Gastrocnemius medialis (tissue), 4 donors: ENCODE results near the gene GRAPL. TPM values are rescaled to one million over a fixed set of nuclear protein-coding genes. Genes with fewer than 3 reads are reported as not detected.
A peak's percentile ranks its signal among the peaks of the same experiment; 100 is the strongest.
"Not testable (repeated sequence)": the region's sequence is repeated elsewhere in the genome, so short reads cannot be mapped to it uniquely, and the experiment has no call there.

Source experiments
- ATAC-seq, 2 donors: fragments of 150-250 bp; one replicate each; pipeline ENCODE4 v1.9.1; 2016
- DNase-seq, 2 donors: peaks; one replicate each; pipeline ENCODE4 v3.0.0-alpha.2; 2019
- H3K27ac ChIP-seq, 4 donors: fragments of 200-600 bp; sonication (generic); 1 replicate in 1 of 4; 2 replicates in 3 of 4; pipeline ENCODE4 v1.5.1; 2016 to 2018; ENCODE audit warnings: mild to moderate bottlenecking in 2 of 4, moderate library complexity in 1 of 4
- H3K27me3 ChIP-seq, 3 donors: fragments of 200-600 bp; sonication (generic) in 2 of 3; 1 replicate in 1 of 3; 2 replicates in 2 of 3; pipeline versions ENCODE4 v1.5.1 to v1.6.0; 2016 to 2019; ENCODE audit warnings: mild to moderate bottlenecking in 1 of 3, moderate library complexity in 1 of 3
- H3K36me3 ChIP-seq, 2 donors: fragments of 200-600 bp; sonication (generic) in 1 of 2; one replicate each; pipeline ENCODE4 v1.5.1; 2017 to 2018
- H3K4me1 ChIP-seq, 2 donors: fragments of 200-600 bp; sonication (generic) in 1 of 2; one replicate each; pipeline ENCODE4 v1.5.1; 2016 to 2017; ENCODE audit warnings: mild to moderate bottlenecking in 2 of 2
- H3K4me3 ChIP-seq, 4 donors: fragments of 200-600 bp; sonication (generic) in 3 of 4; 1 replicate in 1 of 4; 2 replicates in 3 of 4; pipeline ENCODE4 v1.5.1; 2016 to 2019; ENCODE audit warnings: mild to moderate bottlenecking in 2 of 4
- H3K9me3 ChIP-seq, 3 donors: fragments of 200-600 bp; sonication (generic) in 2 of 3; 1 replicate in 1 of 3; 2 replicates in 2 of 3; pipeline ENCODE4 v1.5.1; 2016 to 2019
- in situ Hi-C, 4 donors: fragments of 200-750 bp; cut with MboI; loops; one replicate each; pipeline versions ENCODE4 v1.15.0 to v1.8.0; 2017; ENCODE audit warnings: low sequenced_read_pairs in 4 of 4
- intact Hi-C: fragments of 100-400 bp; cut with DNase I; formaldehyde crosslinking; loops from one replicate; pipeline ENCODE4 v1.15.1; 2023; ENCODE audit warnings: low total_unique reads
- total RNA-seq, 4 donors: library from RNA; depleted of rRNA; stranded (reverse); fragments of >200 nt; gene quantifications; one replicate each; pipeline versions ENCODE4 v1.1.0 to v1.2.3, GENCODE V29; 2016

Gene GRAPL
- total RNA-seq, result 1 to 10 TPM in 1 of 4 donors, not detected in 3; 1.2 TPM

DNA sequence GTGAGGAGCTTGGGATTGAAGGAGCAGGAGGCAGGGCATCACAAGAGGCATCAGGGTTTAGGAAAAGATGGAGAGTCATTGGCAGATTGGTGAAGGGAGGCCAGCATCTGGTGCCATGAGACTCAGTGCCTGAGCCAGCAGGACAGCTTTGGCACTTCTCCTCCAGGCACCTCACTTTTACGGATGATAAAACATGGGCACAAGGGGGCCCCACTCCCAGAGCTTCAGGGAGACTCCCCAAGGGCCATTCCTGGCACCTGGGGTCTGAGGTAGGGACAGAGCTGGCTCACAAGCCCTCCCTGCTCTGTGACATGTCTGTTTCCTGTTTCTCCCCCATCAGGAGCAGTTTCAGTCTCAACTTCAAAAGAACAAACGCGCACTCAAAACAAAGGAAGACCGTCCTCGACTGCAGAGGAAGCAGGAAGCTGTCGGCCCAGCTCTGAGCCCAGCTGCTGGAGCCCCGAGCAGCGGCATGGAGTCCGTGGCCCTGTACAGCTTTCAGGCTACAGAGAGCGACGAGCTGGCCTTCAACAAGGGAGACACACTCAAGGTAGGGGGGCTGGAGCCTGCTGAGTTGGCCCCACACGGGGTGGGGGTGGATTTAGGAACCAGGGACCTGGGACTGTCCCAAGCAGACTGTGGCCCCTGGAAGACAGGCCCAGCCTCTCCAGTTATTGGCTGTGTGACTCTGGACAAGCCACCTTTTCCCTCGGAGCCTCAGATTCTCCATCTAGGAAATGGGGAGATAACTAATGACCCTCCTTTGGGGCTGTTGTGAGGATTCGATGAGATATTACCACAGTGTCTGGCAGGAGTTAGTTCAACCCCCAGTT lies at the start of gene GRAPL:
Gene GRAPL, plus strand, starts transcription at position 442 of the 833 bp plus-strand sequence. Its CDS starts 31 bp downstream, at position 473.
- H3K27ac ChIP-seq, H3K4me3 ChIP-seq, in situ Hi-C loops, intact Hi-C loops, H3K4me1 ChIP-seq, H3K36me3 ChIP-seq, H3K9me3 ChIP-seq, H3K27me3 ChIP-seq, DNase-seq: not testable (repeated sequence)
- peak in 1 of 2 donors; percentile 43 for ATAC-seq

DNA sequence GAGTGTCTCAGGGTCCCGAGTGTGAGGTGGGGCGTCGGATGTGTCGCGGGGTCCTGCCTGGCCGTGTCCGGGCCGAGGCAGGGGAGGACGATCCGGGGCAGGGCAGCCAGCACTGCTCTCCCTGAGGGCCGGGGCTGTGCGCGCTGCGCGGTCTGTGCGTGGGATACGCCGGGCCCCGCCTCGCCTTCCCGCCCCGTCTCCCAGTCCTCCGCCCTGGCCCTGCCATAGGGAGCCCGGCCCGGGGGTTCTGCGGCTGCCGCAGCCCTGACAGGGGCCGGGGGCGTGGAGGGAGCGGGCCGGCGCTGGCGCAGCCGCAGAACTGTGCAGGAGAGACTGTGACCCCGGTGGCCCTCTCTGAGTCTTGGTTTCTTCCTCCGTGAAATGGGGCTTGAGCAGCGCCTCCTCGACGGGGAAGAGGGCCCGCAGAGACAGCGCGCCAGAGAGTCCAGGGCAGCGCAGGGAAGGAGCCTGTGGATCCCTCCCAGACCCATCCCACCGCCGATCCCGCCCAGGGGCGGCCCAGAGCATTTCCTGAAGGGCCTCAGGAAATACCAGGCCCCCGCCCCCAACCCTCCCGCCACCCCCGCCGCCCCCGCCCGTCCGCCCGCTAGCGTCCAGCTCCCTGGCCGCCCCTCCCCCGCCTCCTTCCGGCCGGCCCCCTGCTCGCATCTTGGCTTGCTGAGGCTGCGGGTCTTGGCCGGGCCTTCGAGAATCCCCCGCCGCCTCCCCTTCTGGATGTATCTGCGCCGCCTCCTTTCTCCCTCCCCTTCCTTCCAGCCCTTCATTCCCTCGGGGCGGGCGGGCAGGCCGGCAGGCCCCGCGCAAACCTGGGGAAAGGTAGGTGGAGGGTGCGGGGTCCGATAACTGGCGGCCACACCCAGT lies 38.3 kb upstream of the GRAPL start:
- H3K36me3 ChIP-seq, in situ Hi-C loops, H3K27me3 ChIP-seq, DNase-seq, intact Hi-C loops, H3K4me1 ChIP-seq, H3K9me3 ChIP-seq, H3K4me3 ChIP-seq: not testable (repeated sequence)
- ATAC-seq, result peak; percentile 74 to 80
- H3K27ac ChIP-seq, result peak overlapping the region in 1 of 4 donors; percentile 65

DNA sequence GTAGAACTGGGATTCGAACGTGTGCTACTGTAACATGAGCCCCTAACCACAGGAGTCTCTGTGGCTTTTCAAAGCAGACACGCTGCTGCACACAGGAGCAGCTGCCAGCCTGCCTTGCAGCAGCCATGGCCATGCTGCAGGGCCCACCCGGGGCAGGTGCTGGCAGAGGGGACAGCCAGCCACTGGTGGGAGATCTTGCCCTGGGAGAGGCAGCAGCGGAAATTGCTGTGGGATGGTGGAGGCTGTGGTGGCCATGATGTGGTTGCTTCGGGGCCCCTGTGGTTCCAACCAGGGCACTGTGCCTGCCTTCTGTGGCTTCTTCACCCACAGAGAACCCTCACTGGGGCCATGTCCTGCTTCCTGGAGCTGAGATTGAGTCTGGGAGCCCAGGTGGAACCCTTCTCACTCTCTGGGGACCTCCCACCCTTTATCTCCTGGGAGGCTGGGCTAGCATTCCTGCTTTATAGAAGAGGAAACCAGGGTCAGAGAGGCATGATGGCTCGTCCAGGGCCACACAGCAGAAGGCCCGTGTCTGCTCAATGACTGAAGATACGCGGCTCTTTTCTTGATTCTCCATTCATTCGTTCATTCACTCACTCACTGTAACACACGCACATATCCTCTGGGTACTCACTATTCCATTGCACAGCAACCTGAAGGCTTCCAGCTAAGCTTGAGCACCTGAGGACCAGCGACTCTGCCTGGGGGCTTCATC lies 37.2 kb upstream of the GRAPL start:
- H3K4me1 ChIP-seq, H3K9me3 ChIP-seq, H3K27ac ChIP-seq, intact Hi-C loops, H3K36me3 ChIP-seq, in situ Hi-C loops, H3K4me3 ChIP-seq, DNase-seq, H3K27me3 ChIP-seq, ATAC-seq: not testable (repeated sequence)

DNA sequence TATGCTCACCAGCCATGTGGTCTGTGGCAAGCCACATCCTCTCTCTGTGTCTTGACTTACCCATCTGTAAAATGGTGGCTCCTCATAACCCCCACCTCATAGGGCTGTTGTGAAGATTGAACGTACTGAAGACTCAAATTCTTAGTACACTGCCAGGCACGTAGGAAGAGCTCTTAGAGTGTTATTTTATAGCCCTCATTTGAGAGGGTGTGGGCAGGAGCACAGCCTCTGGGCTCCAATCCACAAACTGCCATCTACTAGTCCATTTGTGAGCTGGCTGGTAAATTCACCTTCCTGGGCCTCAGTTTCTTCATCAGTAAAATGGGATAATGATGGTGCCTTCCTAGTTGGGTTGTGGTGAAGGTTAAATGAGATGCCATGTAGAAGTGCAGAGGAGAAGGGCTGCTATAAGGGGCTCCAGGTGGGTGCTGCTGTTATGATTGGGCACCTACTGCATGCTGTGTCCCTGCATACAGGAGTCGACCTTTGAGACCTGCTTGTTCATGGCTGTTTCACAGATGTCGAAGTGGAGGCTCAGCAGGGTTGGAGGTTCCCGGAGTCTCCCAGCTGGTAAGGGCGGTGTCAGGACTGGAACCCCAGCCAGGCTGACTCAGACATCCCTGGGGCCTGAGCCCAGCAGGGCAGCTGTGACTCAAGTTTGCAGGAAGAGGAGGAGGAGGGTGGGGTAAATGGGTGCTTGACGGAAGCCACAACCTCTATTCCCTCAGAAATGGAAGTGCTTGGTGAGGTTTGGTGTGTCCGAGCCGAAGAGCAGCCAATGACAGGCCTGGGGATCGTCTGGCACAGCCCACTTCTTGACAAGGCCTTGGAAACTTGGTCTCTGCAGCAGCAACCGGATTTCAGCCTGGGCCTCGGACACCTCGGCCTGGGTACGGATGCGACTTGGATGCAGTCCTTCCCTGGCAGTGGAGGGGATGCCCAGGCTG lies 34.4 kb upstream of the GRAPL start:
- H3K27me3 ChIP-seq, intact Hi-C loops, H3K27ac ChIP-seq, H3K9me3 ChIP-seq, H3K4me3 ChIP-seq, H3K4me1 ChIP-seq, in situ Hi-C loops, H3K36me3 ChIP-seq: not testable (repeated sequence)
- peak; percentile 59 to 61 for ATAC-seq
- DNase-seq, result peak; percentile 1 to 10

DNA sequence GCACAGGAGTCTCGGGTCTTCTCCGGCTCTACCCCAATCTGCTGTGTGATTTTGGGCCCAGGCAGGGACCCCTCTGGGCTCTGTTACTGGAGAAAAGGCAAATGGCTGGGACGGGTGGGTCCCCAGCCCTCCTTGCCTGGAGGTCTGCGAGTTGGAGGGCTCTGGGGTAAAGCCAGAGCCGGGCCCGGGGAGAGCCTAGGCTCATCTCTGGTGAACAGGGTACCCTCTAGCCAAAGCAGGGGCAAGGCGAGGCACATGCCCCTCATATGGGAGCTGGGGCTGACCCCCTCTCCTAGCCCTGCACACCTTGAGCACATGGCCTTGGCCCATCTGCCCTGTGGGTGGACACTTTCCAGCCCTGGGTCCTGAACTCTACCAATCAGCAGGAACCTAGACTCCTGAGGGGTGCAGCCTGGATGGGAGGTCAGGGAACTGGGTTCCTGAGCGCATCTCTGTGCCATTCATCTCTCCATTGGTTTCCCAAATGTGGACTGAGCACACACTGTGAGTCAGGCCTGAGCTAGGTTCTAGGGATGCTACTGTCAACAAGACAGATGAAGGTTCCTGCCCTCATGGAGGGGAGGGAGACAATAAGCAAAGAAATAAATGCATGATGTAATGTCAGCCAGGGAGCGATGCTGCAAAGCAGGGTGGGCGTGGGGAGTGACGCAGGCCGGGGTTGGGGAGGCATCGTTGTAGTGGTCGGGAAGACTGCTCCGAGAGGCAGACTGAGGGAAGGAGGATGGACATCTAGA lies 33.5 kb upstream of the GRAPL start:
- H3K27ac ChIP-seq, H3K4me1 ChIP-seq, in situ Hi-C loops, H3K36me3 ChIP-seq, H3K4me3 ChIP-seq, ATAC-seq, intact Hi-C loops, H3K27me3 ChIP-seq, H3K9me3 ChIP-seq: not testable (repeated sequence)
- peak in 1 of 2 donors; percentile 3 for DNase-seq

DNA sequence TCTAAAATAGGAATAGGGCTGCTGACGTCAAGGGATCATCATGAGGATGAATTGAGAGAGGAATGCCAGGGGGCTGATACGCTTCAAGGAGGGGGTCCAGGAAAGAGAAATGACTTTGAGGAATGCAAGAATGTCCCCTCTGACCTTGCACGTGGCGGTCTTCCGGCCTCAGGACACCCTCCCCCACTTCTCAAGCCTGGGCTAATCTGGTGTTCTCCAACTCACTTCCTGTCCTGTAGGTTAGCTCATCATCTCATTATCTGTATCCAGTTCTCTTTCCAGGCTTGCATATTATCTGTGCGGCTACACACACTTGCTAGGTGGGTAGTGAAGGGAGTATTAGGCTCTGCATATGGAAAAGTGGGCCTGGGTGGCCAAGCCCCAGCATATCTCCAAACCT lies 18.9 kb upstream of the GRAPL start:
- H3K36me3 ChIP-seq, in situ Hi-C loops, H3K27ac ChIP-seq, ATAC-seq, H3K4me1 ChIP-seq, H3K4me3 ChIP-seq, intact Hi-C loops, H3K9me3 ChIP-seq, H3K27me3 ChIP-seq: not testable (repeated sequence)
- peak in 1 of 2 donors; percentile 1 for DNase-seq

DNA sequence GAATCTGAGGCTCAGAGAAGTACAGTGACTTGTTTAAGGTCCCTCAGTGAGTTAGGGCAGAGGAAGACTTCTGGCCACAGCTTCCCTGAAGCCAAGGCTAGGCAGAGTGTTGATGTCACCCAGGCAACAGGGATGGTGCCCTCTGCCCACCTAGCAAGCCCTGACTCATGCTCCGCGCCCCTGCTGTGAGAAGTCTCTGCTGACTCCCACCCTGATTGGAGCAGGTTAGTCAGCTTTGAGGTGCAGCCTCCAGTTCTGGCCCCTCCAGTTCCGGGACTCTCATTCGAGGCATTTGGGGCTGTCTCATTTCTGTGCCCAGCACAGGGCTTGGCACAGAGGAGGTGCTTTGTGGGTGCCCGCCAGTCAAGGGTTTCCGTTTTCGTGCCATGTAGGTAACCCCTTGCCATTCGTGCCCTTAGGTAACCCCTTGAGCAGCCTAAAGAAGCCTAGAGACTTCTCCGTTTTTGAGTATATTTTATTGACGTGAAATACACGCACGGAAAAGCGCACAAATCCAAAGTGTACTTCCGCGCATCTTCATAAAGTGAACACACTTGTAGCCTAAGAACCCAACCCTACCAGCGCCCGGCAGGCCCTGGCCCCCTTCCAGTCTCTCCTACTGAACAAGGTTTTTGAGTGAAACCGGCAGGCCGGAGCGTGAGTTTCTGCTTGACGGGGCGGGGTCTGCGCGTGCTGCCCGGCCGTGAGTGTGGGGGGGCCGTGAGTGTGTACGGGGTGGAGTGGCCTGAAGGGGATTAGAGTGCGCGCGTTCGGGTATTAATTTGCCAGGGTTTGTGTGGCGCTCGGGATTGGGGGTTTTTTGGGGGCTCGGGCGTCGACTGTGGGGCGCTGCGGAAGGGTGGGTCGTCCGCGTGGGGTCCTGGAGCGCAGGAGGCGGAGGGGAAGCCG lies 16.9 kb upstream of the GRAPL start:
- H3K9me3 ChIP-seq, in situ Hi-C loops, H3K36me3 ChIP-seq, DNase-seq, H3K27me3 ChIP-seq, intact Hi-C loops, H3K4me1 ChIP-seq: not testable (repeated sequence)
- Histone ChIP-seq H3K4me3 (peak overlapping the region in 1 of 4 donors; percentile 58), H3K27ac (peak overlapping the region; percentile 86 to 90 (median 90))
- ATAC-seq, result peak; percentile 42 to 58
